CD4-positive, alpha-beta T cell (primary cell): ENCODE measurements around the gene FGF14. TPM values are rescaled to one million over a fixed set of nuclear protein-coding genes. Genes with fewer than 3 reads are reported as not detected.

Experiments
- ATAC-seq: fragments of 200-7000 bp; cut with Tn5 transposase; one replicate; pipeline ENCODE4 v1.10.0; 2022; ENCODE audit warnings: mild to moderate bottlenecking; ENCODE audit not compliant: poor library complexity
- CTCF ChIA-PET: fragments of 350-600 bp; sonication (Branson Sonifier 250); formaldehyde crosslinking; loops from one replicate; lab custom pipeline; 2021; ENCODE audit warnings: antibody characterized with exemption, inconsistent platforms; lab: Charles Lee
- POLR2A ChIA-PET: fragments of 350-600 bp; sonication (Branson Sonifier 250); formaldehyde crosslinking; loops from one replicate; lab custom pipeline; 2021; ENCODE audit warnings: antibody characterized with exemption, inconsistent platforms; lab: Charles Lee
- DNase-seq, 14 experiments: peaks; one replicate each; pipeline ENCODE4 v3.0.0-alpha.2; 2013 to 2020; ENCODE audit warnings: mixed read lengths in 2 of 14
- H3K27ac ChIP-seq, 2 donors: one replicate each; pipeline versions ENCODE4 v1.5.1 to v1.7.0; 2013; ENCODE audit warnings: low read length in 2 of 2, low read depth in 1 of 2, mild to moderate bottlenecking in 1 of 2
- H3K27me3 ChIP-seq, 2 experiments: 1 replicate in 1 of 2; 2 replicates in 1 of 2; pipeline versions ENCODE4 v1.6.1 to v1.7.0; 2013; ENCODE audit warnings: low read length in 2 of 2, control low read depth in 1 of 2, mild to moderate bottlenecking in 1 of 2, moderate library complexity in 1 of 2; ENCODE audit not compliant: insufficient read depth in 2 of 2, control insufficient read depth in 1 of 2
- H3K36me3 ChIP-seq: one replicate; pipeline ENCODE4 v1.6.1; 2013; ENCODE audit warnings: low read length, control low read depth; ENCODE audit not compliant: insufficient read depth
- H3K4me1 ChIP-seq: one replicate; pipeline ENCODE4 v1.6.1; 2013; ENCODE audit warnings: low read length, control low read depth; ENCODE audit not compliant: insufficient read depth
- H3K4me3 ChIP-seq: one replicate; pipeline ENCODE4 v1.5.1; 2013; ENCODE audit warnings: mild to moderate bottlenecking, low read length, moderate library complexity
- H3K9me3 ChIP-seq, 2 experiments: 1 replicate in 1 of 2; 2 replicates in 1 of 2; pipeline versions ENCODE4 v1.6.1 to v1.7.0; 2013; ENCODE audit warnings: low read length in 2 of 2, mild to moderate bottlenecking in 2 of 2, control low read depth in 1 of 2, moderate library complexity in 1 of 2; ENCODE audit not compliant: control insufficient read depth in 1 of 2, insufficient read depth in 1 of 2
- H3K27ac Mint-ChIP-seq: one replicate; pipeline ENCODE4 v1.8.0; 2020; ENCODE audit warnings: mixed read lengths
- H3K27me3 Mint-ChIP-seq: one replicate; pipeline ENCODE4 v1.8.0; 2021; ENCODE audit warnings: mixed read lengths
- H3K36me3 Mint-ChIP-seq: one replicate; pipeline ENCODE4 v1.8.0; 2021; ENCODE audit warnings: low read depth, mixed read lengths
- H3K4me1 Mint-ChIP-seq: one replicate; pipeline ENCODE4 v1.8.0; 2021; ENCODE audit warnings: low read depth, mixed read lengths
- H3K4me3 Mint-ChIP-seq: one replicate; pipeline ENCODE4 v1.8.0; 2020; ENCODE audit warnings: mild to moderate bottlenecking, mixed read lengths
- H3K9me3 Mint-ChIP-seq: one replicate; pipeline ENCODE4 v1.8.0; 2020; ENCODE audit warnings: mixed read lengths
- CTCF ChIP-seq: fragments of 200-600 bp; IDR thresholded peaks from one replicate; pipeline ENCODE4 v1.8.0; 2022; ENCODE audit warnings: antibody characterized with exemption, mild to moderate bottlenecking
- intact Hi-C, 2 experiments: fragments of 100-400 bp; cut with DNase I in 1 of 2; cut with micrococcal nuclease in 1 of 2; formaldehyde crosslinking; loops; one replicate each; pipeline versions ENCODE4 v1.15.1 to v1.9.0; 2023 to 2025; cut with DNase I, micrococcal nuclease
- total RNA-seq, 174 experiments: library from RNA in 2 of 174; stranded (reverse) in 2 of 174; gene quantifications; one replicate each; pipeline ENCODE4 v1.2.3 and lab custom pipeline; 2021 to 2026

FGF14 gene
- total RNA-seq, 2 experiments from 2014 or later, result not detected

GRCh38 chr13:102226591-102226990 is 175.3 kb downstream of the FGF14 start:
- no peak for DNase-seq
- CTCF ChIA-PET, result no interaction called here
- no peaks in the 10 kb centered on the region for H3K27me3 ChIP-seq
- no peak overlapping the region for H3K4me3 ChIP-seq
- H3K4me1 ChIP-seq, result no peaks in the 10 kb centered on the region
- Mint-ChIP-seq H3K4me3 (no peak overlapping the region), H3K36me3 (no peaks in the 10 kb centered on the region), H3K9me3 (no peaks in the 10 kb centered on the region), H3K27me3 (peaks cover 5% of the 10 kb centered on the region), H3K27ac (no peak overlapping the region), H3K4me1 (no peaks in the 10 kb centered on the region)
- no peak for TF ChIP-seq CTCF
- no peaks in the 10 kb centered on the region for H3K36me3 ChIP-seq
- intact Hi-C loops, result no loop called here
- no peak for ATAC-seq
- POLR2A ChIA-PET, result no interaction called here
- H3K27ac ChIP-seq, result no peak overlapping the region
- H3K9me3 ChIP-seq, result no peaks in the 10 kb centered on the region

GRCh38 chr13:102225892-102226291 is 176.0 kb downstream of the FGF14 start:
- H3K36me3 Mint-ChIP-seq, result no peaks in the 10 kb centered on the region
- peaks cover 5% of the 10 kb centered on the region for H3K27me3 Mint-ChIP-seq
- POLR2A ChIA-PET, result no interaction called here

GRCh38 chr13:102220681-102221228 is 181.1 kb downstream of the FGF14 start:
- Histone ChIP-seq H3K9me3 (no peaks in the 10 kb centered on the region), H3K27ac (no peak overlapping the region), H3K4me3 (no peak overlapping the region), H3K27me3 (no peaks in the 10 kb centered on the region), H3K4me1 (no peaks in the 10 kb centered on the region), H3K36me3 (no peaks in the 10 kb centered on the region)
- no peak overlapping the region for H3K27ac Mint-ChIP-seq
- no peaks in the 10 kb centered on the region for H3K9me3 Mint-ChIP-seq
- no peak for TF ChIP-seq CTCF
- no peak for ATAC-seq
- H3K4me3 Mint-ChIP-seq, result no peak overlapping the region
- H3K4me1 Mint-ChIP-seq, result no peaks in the 10 kb centered on the region
- DNase-seq, result no peak
- H3K27me3 Mint-ChIP-seq, result peaks cover 18% of the 10 kb centered on the region
- ChIA-PET CTCF (no interaction called here), POLR2A (no interaction called here)
- no peaks in the 10 kb centered on the region for H3K36me3 Mint-ChIP-seq
- intact Hi-C loops, result no loop called here

More at GRCh38 chr13:102225892-102226291, 176.0 kb downstream of the FGF14 start:
- Histone ChIP-seq H3K36me3 (no peaks in the 10 kb centered on the region), H3K9me3 (no peaks in the 10 kb centered on the region), H3K4me1 (no peaks in the 10 kb centered on the region), H3K27me3 (no peaks in the 10 kb centered on the region), H3K4me3 (no peak overlapping the region), H3K27ac (no peak overlapping the region)
- intact Hi-C loops, result no loop called here
- Mint-ChIP-seq H3K27ac (no peak overlapping the region), H3K9me3 (no peaks in the 10 kb centered on the region), H3K4me1 (no peaks in the 10 kb centered on the region), H3K4me3 (no peak overlapping the region)
- DNase-seq (no peak), ATAC-seq (no peak)
- TF ChIP-seq CTCF, result no peak
- CTCF ChIA-PET, result no interaction called here
